ENCODE results near the gene CCN5. TPM values are rescaled to one million over a fixed set of nuclear protein-coding genes. Genes with fewer than 3 reads are reported as not detected.
A peak's percentile ranks its signal among the peaks of the same experiment; 100 is the strongest.

Gene CCN5
- total RNA-seq, 3 donors from 2014 or later = 16.1 to 1,283 (median 39.0) TPM

DNA sequence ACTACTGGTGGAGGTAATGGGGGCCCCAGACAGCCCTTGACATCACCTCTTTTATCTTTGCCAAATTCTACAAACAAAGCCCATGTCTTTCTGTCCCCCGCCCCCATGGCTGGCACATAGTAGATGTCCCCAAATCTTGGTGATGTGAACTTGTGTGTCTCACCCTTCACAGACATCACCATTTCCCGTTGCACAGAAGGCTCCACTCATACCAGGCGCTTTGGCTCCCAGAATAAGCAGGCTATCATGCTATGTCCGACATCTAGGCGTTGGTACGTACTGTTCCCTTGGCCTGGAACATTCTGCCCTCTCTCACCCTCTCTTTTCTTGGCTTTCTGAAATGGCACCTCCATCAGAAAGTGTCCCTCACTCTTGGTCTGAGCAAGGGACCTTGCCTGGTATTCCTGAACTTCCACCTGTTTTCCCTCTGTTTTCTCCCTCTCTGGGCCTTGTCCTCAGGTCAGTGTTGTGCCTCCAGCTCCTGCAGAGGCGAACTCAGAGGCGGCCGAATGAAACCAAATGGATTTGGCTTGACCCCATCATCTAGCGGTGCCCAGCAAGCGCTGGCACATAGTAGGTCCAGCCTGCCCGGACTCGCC is 968 bp upstream of the CCN5 start:
- H3K27ac ChIP-seq = peak overlapping the region; percentile 49 to 77
- no peaks in the 10 kb centered on the region for H3K36me3 ChIP-seq
- intact Hi-C loops (cut with DNase I; ENCODE audit: low total_unique reads) = no loop called here
- H3K9me3 ChIP-seq = no peaks in the 10 kb centered on the region
- H3K4me3 ChIP-seq = peak overlapping the region in 2 of 3 donors; percentile 36 to 58
- H3K27me3 ChIP-seq = peaks cover 0 to 3% of the 10 kb centered on the region in 2 donors
- no peak for TF ChIP-seq POLR2A (IDR thresholded peaks at IDR 0.05)
- peak in 1 of 3 donors; percentile 8 for TF ChIP-seq POLR2AphosphoS5 (IDR thresholded peaks at IDR 0.05)
- H3K4me1 ChIP-seq = peaks cover 3 to 34% of the 10 kb centered on the region in 2 donors
- peak in 1 of 2 donors; percentile 66 for DNase-seq (ENCODE audit: low spot score in 2 of 2)

DNA sequence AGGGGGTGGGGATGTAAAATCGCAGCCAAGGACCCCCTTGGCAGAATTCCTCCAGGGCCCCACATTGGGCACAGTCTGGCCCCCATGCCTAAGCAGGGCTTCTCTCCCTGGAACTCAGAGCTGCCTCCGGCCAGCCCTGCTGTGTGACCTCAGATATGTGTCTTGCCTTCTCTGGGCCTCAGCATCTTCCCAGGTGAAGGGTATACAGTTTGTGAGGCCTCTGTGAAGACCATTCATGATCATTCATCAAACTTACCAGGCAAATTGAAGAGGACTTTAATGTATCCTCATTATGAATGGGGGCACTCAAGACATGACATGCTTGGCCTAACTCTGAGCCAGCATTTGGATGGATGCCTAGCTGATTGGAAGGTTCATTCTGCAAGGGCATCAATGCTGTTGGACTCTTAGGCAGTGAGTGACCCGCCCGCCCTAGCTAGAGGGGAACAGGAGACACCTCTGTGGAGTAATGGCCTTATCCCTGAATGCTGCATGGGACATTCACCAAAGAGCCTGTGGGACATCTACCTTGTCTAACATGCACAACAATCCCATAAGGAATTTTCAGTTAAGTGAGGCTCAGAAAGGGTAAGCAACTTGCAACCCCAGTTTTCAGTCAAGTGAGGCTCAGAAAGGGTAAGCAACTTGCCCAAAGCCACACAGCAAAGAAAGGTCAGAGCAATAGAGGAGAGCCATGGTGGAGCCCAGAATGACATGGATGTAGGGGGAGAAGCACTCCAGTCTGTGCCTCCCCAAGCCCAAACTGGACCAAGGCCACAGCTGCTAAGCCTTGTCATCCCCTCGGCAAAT is 535 bp downstream of the CCN5 start:
- H3K4me1 ChIP-seq = peaks cover 3 to 34% of the 10 kb centered on the region in 2 donors
- H3K27ac ChIP-seq = peak overlapping the region; percentile 49 to 77
- no peaks in the 10 kb centered on the region for H3K36me3 ChIP-seq
- H3K27me3 ChIP-seq = peaks cover 0 to 3% of the 10 kb centered on the region in 2 donors
- no peaks in the 10 kb centered on the region for H3K9me3 ChIP-seq
- no peak for DNase-seq (ENCODE audit: low spot score in 2 of 2)
- intact Hi-C loops (cut with DNase I; ENCODE audit: low total_unique reads) = no loop called here
- TF ChIP-seq POLR2AphosphoS5 (IDR thresholded peaks at IDR 0.05) (no peak), POLR2A (IDR thresholded peaks at IDR 0.05) (no peak)
- TF ChIP-seq, protein P1, sequence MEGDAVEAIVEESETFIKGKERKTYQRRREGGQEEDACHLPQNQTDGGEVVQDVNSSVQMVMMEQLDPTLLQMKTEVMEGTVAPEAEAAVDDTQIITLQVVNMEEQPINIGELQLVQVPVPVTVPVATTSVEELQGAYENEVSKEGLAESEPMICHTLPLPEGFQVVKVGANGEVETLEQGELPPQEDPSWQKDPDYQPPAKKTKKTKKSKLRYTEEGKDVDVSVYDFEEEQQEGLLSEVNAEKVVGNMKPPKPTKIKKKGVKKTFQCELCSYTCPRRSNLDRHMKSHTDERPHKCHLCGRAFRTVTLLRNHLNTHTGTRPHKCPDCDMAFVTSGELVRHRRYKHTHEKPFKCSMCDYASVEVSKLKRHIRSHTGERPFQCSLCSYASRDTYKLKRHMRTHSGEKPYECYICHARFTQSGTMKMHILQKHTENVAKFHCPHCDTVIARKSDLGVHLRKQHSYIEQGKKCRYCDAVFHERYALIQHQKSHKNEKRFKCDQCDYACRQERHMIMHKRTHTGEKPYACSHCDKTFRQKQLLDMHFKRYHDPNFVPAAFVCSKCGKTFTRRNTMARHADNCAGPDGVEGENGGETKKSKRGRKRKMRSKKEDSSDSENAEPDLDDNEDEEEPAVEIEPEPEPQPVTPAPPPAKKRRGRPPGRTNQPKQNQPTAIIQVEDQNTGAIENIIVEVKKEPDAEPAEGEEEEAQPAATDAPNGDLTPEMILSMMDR (IDR thresholded peaks at IDR 0.05) = no peak
- H3K4me3 ChIP-seq = peak overlapping the region; percentile 5 to 58 (median 36)

DNA sequence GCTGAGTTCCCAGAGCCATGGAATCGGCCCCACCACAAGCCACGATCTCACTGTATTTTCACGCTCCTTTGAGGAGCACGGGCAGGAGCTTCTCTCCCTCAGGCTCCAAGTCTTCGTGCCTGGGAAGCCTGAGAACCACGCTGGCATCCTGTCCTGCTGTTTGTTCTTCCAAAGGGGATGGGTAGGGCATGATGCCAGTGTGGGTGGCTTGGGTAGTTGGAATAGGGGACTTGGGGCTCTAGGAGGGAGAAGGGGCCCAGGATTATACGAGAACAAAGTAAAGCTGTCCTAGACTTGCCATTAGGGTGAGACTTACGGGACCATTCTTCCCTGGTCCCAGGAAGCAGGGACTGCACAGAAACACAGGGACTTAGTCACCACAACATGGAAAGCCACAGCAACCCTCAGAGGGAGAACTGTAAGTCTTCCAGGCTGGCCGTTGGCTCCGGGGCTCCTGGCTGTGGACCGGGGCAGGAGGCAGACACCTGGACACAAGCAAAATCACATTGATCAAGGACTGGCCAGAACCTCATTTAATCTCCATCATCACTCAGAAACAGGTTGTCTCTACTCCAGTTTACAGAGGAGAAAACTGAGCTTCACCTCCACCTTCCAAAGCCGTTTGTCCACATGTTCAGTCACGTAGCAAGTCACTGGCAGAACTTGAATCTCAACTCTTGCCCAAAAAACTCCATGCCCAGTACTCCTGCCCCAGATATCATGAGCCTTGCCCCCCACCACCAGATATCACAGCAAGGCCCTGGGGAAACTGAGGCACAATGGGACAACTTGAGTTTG is 1.3 kb downstream of the CCN5 start:
- H3K4me3 ChIP-seq = peak overlapping the region in 2 of 3 donors; percentile 20 to 58
- H3K4me1 ChIP-seq = peaks cover 3 to 34% of the 10 kb centered on the region in 2 donors
- peak overlapping the region; percentile 49 to 77 for H3K27ac ChIP-seq
- intact Hi-C loops (cut with DNase I; ENCODE audit: low total_unique reads) = no loop called here
- H3K27me3 ChIP-seq = no peaks in the 10 kb centered on the region
- no peaks in the 10 kb centered on the region for H3K9me3 ChIP-seq
- H3K36me3 ChIP-seq = no peaks in the 10 kb centered on the region
- peak in 1 of 2 donors; percentile 81 for DNase-seq (ENCODE audit: low spot score in 2 of 2)
- TF ChIP-seq, protein P1 (IDR thresholded peaks at IDR 0.05) = no peak
- TF ChIP-seq POLR2A (IDR thresholded peaks at IDR 0.05) (no peak), POLR2AphosphoS5 (IDR thresholded peaks at IDR 0.05) (no peak)

GRCh38 chr20:44717986-44718385 is 2.8 kb downstream of the CCN5 start:
- no peak overlapping the region for H3K27ac ChIP-seq
- H3K36me3 ChIP-seq = no peaks in the 10 kb centered on the region
- peak overlapping the region in 1 of 3 donors; percentile 58 for H3K4me3 ChIP-seq
- DNase-seq (ENCODE audit: low spot score in 2 of 2) = no peak
- H3K4me1 ChIP-seq = peaks cover 3 to 34% of the 10 kb centered on the region in 2 donors
- intact Hi-C loops (cut with DNase I; ENCODE audit: low total_unique reads) = no loop called here
- TF ChIP-seq POLR2AphosphoS5 (IDR thresholded peaks at IDR 0.05) = no peak
- TF ChIP-seq, protein P1 (IDR thresholded peaks at IDR 0.05) = peak in 1 of 3 donors; percentile 7
- no peaks in the 10 kb centered on the region for H3K27me3 ChIP-seq
- H3K9me3 ChIP-seq = no peaks in the 10 kb centered on the region

GRCh38 chr20:44719841-44720240 is 4.7 kb downstream of the CCN5 start:
- Histone ChIP-seq H3K9me3 (no peaks in the 10 kb centered on the region), H3K27ac (peak overlapping the region; percentile 56 to 69), H3K4me1 (peaks cover 3 to 21% of the 10 kb centered on the region in 2 donors), H3K4me3 (peak overlapping the region in 1 of 3 donors; percentile 58), H3K27me3 (no peaks in the 10 kb centered on the region), H3K36me3 (no peaks in the 10 kb centered on the region)
- TF ChIP-seq POLR2A (IDR thresholded peaks at IDR 0.05) = no peak
- TF ChIP-seq, protein P1 (IDR thresholded peaks at IDR 0.05) = no peak
- TF ChIP-seq POLR2AphosphoS5 (IDR thresholded peaks at IDR 0.05) = no peak
- intact Hi-C loops (cut with DNase I; ENCODE audit: low total_unique reads) = loop anchor here (5.0 kb wide), 1 partner anchor 697 kb away; the partner anchor contains the start of gene PIGT
- no peak for DNase-seq (ENCODE audit: low spot score in 2 of 2)

Data from breast epithelium (tissue), 4 donors.